GM12878 (cell line): ENCODE results near the gene MAP1LC3B. TPM values are rescaled to one million over a fixed set of nuclear protein-coding genes. Genes with fewer than 3 reads are reported as not detected.

Experiments used
- ATAC-seq: fragments of 200-7000 bp; cut with Tn5 transposase; 3 replicates; pipeline ENCODE4 v1.9.1; 2020; ENCODE audit warnings: mild to moderate bottlenecking, moderate library complexity
- Bru-seq: library from RNA; stranded (reverse); fragments of 400-500 nt; gene quantifications from one replicate; lab custom pipeline; 2021; lab: Mats Ljungman, UMichigan
- BruChase-seq, 2 experiments: library from RNA; stranded (reverse); fragments of 400-500 nt; gene quantifications; one replicate each; lab custom pipeline; 2021; lab: Mats Ljungman, UMichigan
- BruUV-seq: library from RNA; stranded (reverse); fragments of 400-500 nt; replicated peaks from 2 replicates; lab custom pipeline; 2021; lab: Mats Ljungman, UMichigan
- CTCF ChIA-PET: fragments of 300-600 bp; sonication (Branson Sonifier 250); formaldehyde crosslinking; extraction: SDS; loops from one replicate; lab custom pipeline; 2021; ENCODE audit warnings: inconsistent platforms; lab: Yijun Ruan, JAX
- POLR2A ChIA-PET: fragments of 350-600 bp; formaldehyde crosslinking; extraction: SDS; loops from one replicate; lab custom pipeline; 2021; ENCODE audit warnings: inconsistent platforms; lab: Charles Lee
- RAD21 ChIA-PET: fragments of 300-600 bp; sonication (Branson Sonifier 250); formaldehyde crosslinking; loops from one replicate; lab custom pipeline; 2023; ENCODE audit warnings: antibody characterized with exemption; ENCODE audit not compliant: unreplicated experiment; lab: Charles Lee
- SMC1A ChIA-PET: fragments of 300-600 bp; sonication (Branson Sonifier 250); formaldehyde crosslinking; loops from one replicate; lab custom pipeline; 2023; ENCODE audit not compliant: unreplicated experiment, uncharacterized antibody; lab: Charles Lee
- DNase-seq: peaks from one replicate; pipeline ENCODE4 v3.0.0-alpha.2; 2011; ENCODE audit warnings: low read depth, low spot score
- FAIRE-seq: peaks from 3 replicates; lab custom pipeline; 2011; peaks lifted over from hg19 to GRCh38; lab: Jason Lieb, UNC
- H2AFZ ChIP-seq: 2 replicates; pipeline ENCODE4 v1.6.0; 2011; ENCODE audit warnings: low read depth, low read length, control low read depth; ENCODE audit not compliant: control insufficient read depth
- H3K27ac ChIP-seq: 2 replicates; pipeline ENCODE4 v1.5.1; 2011; ENCODE audit warnings: control low read depth; ENCODE audit not compliant: control insufficient read depth, insufficient read depth
- H3K27me3 ChIP-seq, 2 experiments: replicated peaks in 1 of 2; 2 replicates each; pipeline versions ENCODE4 v1.6.0 to v1.6.1; 2011; ENCODE audit warnings: low read length in 1 of 2; ENCODE audit not compliant: control insufficient read depth in 2 of 2, insufficient read depth in 2 of 2
- H3K36me3 ChIP-seq, 2 experiments: 2 replicates each; pipeline ENCODE4 v1.5.1; 2011; ENCODE audit warnings: low read length in 1 of 2; ENCODE audit not compliant: control insufficient read depth in 2 of 2, insufficient read depth in 2 of 2
- H3K4me1 ChIP-seq: 2 replicates; pipeline ENCODE4 v1.6.1; 2011; ENCODE audit warnings: mild to moderate bottlenecking, low read length, moderate library complexity, mixed read lengths; ENCODE audit not compliant: control insufficient read depth, insufficient read depth
- H3K4me2 ChIP-seq: 2 replicates; pipeline ENCODE4 v1.6.0; 2011; ENCODE audit warnings: control low read depth; ENCODE audit not compliant: control insufficient read depth, insufficient read depth
- H3K4me3 ChIP-seq: fragments of 200-600 bp; sonication (generic); 2 replicates; pipeline ENCODE4 v1.5.1; 2016
- H3K79me2 ChIP-seq: 2 replicates; pipeline ENCODE4 v1.6.0; 2011; ENCODE audit warnings: low read length; ENCODE audit not compliant: control insufficient read depth, insufficient read depth
- H3K9ac ChIP-seq: 2 replicates; pipeline ENCODE4 v1.8.0; 2011; ENCODE audit warnings: low read length, control low read depth, mixed read lengths; ENCODE audit not compliant: control insufficient read depth, insufficient read depth
- H3K9me3 ChIP-seq: replicated peaks from 3 replicates; pipeline ENCODE4 v1.5.1; 2011; ENCODE audit warnings: mild to moderate bottlenecking, low read length; ENCODE audit not compliant: control insufficient read depth, insufficient read depth
- H4K20me1 ChIP-seq: 2 replicates; pipeline ENCODE4 v1.6.0; 2011; ENCODE audit not compliant: control insufficient read depth, insufficient read depth
- ATF2 ChIP-seq: IDR thresholded peaks from 2 replicates; pipeline ENCODE4 v1.6.1; 2012; ENCODE audit warnings: low read length, inconsistent platforms
- BMI1 ChIP-seq: fragments of 450-650 bp; IDR thresholded peaks from 2 replicates; pipeline ENCODE4 v1.6.1; 2016; ENCODE audit warnings: mild to moderate bottlenecking, moderate library complexity, borderline replicate concordance
- CHD2 ChIP-seq: IDR thresholded peaks from 2 replicates; pipeline ENCODE4 v1.6.1; 2011; ENCODE audit warnings: low read depth, low read length, improper control_type of control experiment, borderline replicate concordance
- EP300 ChIP-seq, 2 experiments: fragments of 150-350 bp in 1 of 2; IDR thresholded peaks; 2 replicates each; pipeline ENCODE4 v1.6.1; 2011 to 2012; ENCODE audit warnings: low read depth in 2 of 2, low read length in 2 of 2, borderline replicate concordance in 1 of 2, improper control_type of control experiment in 1 of 2, inconsistent platforms in 1 of 2; ENCODE audit not compliant: control insufficient read depth in 1 of 2
- HDAC6 ChIP-seq: fragments of 200-600 bp; sonication (generic); IDR thresholded peaks from one replicate; pipeline ENCODE4 v1.8.0; 2017; ENCODE audit warnings: antibody characterized with exemption; ENCODE audit not compliant: unreplicated experiment
- HDGF ChIP-seq: fragments of 450-650 bp; IDR thresholded peaks from 2 replicates; pipeline ENCODE4 v1.6.1; 2016; ENCODE audit warnings: antibody characterized with exemption
- HSF1 ChIP-seq: fragments of 150-350 bp; IDR thresholded peaks from 2 replicates; pipeline ENCODE4 v1.6.1; 2014; ENCODE audit warnings: mild to moderate bottlenecking, low read depth, low read length
- NFYB ChIP-seq: IDR thresholded peaks from 2 replicates; pipeline ENCODE4 v1.6.1; 2011; ENCODE audit warnings: low read depth, mild to moderate bottlenecking, low read length, improper control_type of control experiment, moderate library complexity; ENCODE audit not compliant: insufficient read depth
- NR2C2 ChIP-seq: IDR thresholded peaks from 2 replicates; pipeline ENCODE4 v1.6.1; 2011; ENCODE audit warnings: borderline replicate concordance, low read depth; ENCODE audit not compliant: control insufficient read depth, insufficient read length
- RFX5 ChIP-seq: IDR thresholded peaks from 2 replicates; pipeline ENCODE4 v1.6.1; 2011; ENCODE audit warnings: low read depth, low read length, improper control_type of control experiment
- TAF1 ChIP-seq: IDR thresholded peaks from 2 replicates; pipeline ENCODE4 v1.6.1; 2011; ENCODE audit warnings: mild to moderate bottlenecking, low read depth, low read length, borderline replicate concordance
- YBX1 ChIP-seq: fragments of 450-650 bp; IDR thresholded peaks from 2 replicates; pipeline ENCODE4 v1.6.1; 2016; ENCODE audit warnings: antibody characterized with exemption
- WGBS: methylation state at CpG from one replicate; pipeline ENCODE4 v1.1.6; 2016; ENCODE audit warnings: low lambda C conversion rate; ENCODE audit not compliant: insufficient replicate concordance, insufficient coverage; ENCODE audit errors: missing lambda C conversion rate; 5-methylcytosine and 5-hydroxymethylcytosine counted together
- in situ Hi-C: fragments of 300-500 bp; cut with MboI; formaldehyde crosslinking; loops from 9 replicates; pipeline ENCODE4 v1.14.3; 2018; ENCODE audit warnings: mixed read lengths
- intact Hi-C: fragments of 100-400 bp; cut with micrococcal nuclease; formaldehyde crosslinking; loops from one replicate; pipeline ENCODE4 v1.14.2; 2022; ENCODE audit not compliant: unreplicated experiment
- long read RNA-seq, 2 experiments: library from polyadenylated mRNA; unstranded; transcript quantifications; one replicate each; pipeline ENCODE4 v2.0.0, GENCODE V29; 2019 to 2020
- polyA minus RNA-seq, 3 experiments: library from RNA; depleted of rRNA, polyadenylated mRNA; stranded (reverse); fragments of >200 nt; gene quantifications; 2 replicates each; pipeline ENCODE4 v1.2.3, GENCODE V29; 2011
- polyA plus RNA-seq, 11 experiments: library from polyadenylated mRNA; depleted of rRNA in 4 of 11; unstranded in 6 of 11; stranded (reverse) in 5 of 11; fragments of >200 nt; fragmentation: Nextera tagmentation in 4 of 11; fragmentation: Illumina TruSeq in 1 of 11; extraction: Ambion mirVana in 4 of 11; extraction: Trizol in 1 of 11; gene quantifications; 1 replicate in 1 of 11; 2 replicates in 10 of 11; pipeline versions ENCODE4 v1.2.1 to v1.2.3, GENCODE V29; 2011 to 2016; ENCODE audit warnings: inconsistent platforms in 2 of 11, missing spikeins in 2 of 11, low read depth in 1 of 11
- total RNA-seq, 4 experiments: library from RNA; depleted of rRNA in 3 of 4; stranded (reverse); fragments of >200 nt in 3 of 4; fragmentation: Illumina TruSeq in 1 of 4; extraction: Trizol in 1 of 4; gene quantifications; 2 replicates each; pipeline versions ENCODE4 v1.2.1 to v1.2.3, GENCODE V29; 2013 to 2021

Gene MAP1LC3B
- 16.7 and 17.8 TPM in 2 replicates for total RNA-seq (2013; cell fraction: nucleolus; rRNA removed)
- total RNA-seq (2014; rRNA removed) (7.4 and 8.1 TPM in 2 replicates), total RNA-seq (2014; rRNA removed; fragmentation: Illumina TruSeq; extraction: Trizol) (6.1 and 7.2 TPM in 2 replicates), total RNA-seq (2021) (21.4 and 21.5 TPM in 2 replicates), polyA plus RNA-seq (2011; rRNA removed) (15.5 and 16.9 TPM in 2 replicates), polyA plus RNA-seq (2014; fragmentation: Illumina TruSeq; extraction: Trizol) (22.0 and 27.1 TPM in 2 replicates), polyA plus RNA-seq (2014; fragmentation: Nextera tagmentation; extraction: Ambion mirVana) (10 to 100 TPM in 1 of 2 experiments, 1 to 10 TPM in 1; 9.1 to 11.9 TPM), polyA plus RNA-seq (2014; rRNA removed) (9.4 and 10.3 TPM in 2 replicates), polyA plus RNA-seq (2016; fragmentation: Nextera tagmentation; extraction: Ambion mirVana) (10 to 100 TPM; 42.7 to 42.8 TPM), polyA minus RNA-seq (2011; rRNA and poly(A)+ RNA removed) (7.8 and 9.0 TPM in 2 replicates), Bru-seq, nascent RNA (percentile 90 among the genes with signal in this experiment), BruChase-seq, experiment 1, labeled RNA remaining after a 6-hour chase (percentile 93 among the genes with signal in this experiment), BruChase-seq, experiment 2, labeled RNA remaining after a 2-hour chase (percentile 90 among the genes with signal in this experiment)
- polyA plus RNA-seq (2011; ENCODE audit: low read depth), result 24.7 TPM
- polyA plus RNA-seq (2011; cell fraction: cytosol; rRNA removed), result 8.0 and 13.2 TPM in 2 replicates
- polyA plus RNA-seq (2011; cell fraction: nucleus; rRNA removed), result 7.3 and 8.1 TPM in 2 replicates
- polyA plus RNA-seq (2012), result 31.9 and 34.0 TPM in 2 replicates
- 4.1 and 8.4 TPM in 2 replicates for polyA minus RNA-seq (2011; cell fraction: cytosol; rRNA and poly(A)+ RNA removed)
- 4.4 and 5.6 TPM in 2 replicates for polyA minus RNA-seq (2011; cell fraction: nucleus; rRNA and poly(A)+ RNA removed)
- long read RNA-seq, experiment 1, transcript MAP1LC3B-201 (4 exons, 2,688 nt), result major isoform, 25 of 28 reads
- long read RNA-seq, experiment 1, partial matches to known transcripts, result 3 of 28 reads
- long read RNA-seq, experiment 1, other reads (novel, unspliced or antisense), result 0 of 28 reads
- long read RNA-seq, experiment 2, transcript MAP1LC3B-201 (4 exons, 2,688 nt), result major isoform, 162 of 178 reads
- long read RNA-seq, experiment 2, partial matches to known transcripts, result 2 of 178 reads
- long read RNA-seq, experiment 2, other reads (novel, unspliced or antisense), result 11 of 178 reads

- FAIRE-seq (no peak), DNase-seq (peak; percentile 90), ATAC-seq (peak; percentile 81)
- ChIA-PET SMC1A (interaction anchor here (0.5 to 2.3 kb wide), 3 partner anchors 10 to 16 kb away, joined by 3 to 8 read pairs (median 4); no protein-coding TSS in a partner anchor), POLR2A (interaction anchor here (0.9 to 5.5 kb wide), 3 partner anchors 9 to 75 kb away, joined by 3 to 36 read pairs (median 3); partner anchors contain the start of genes C16orf95 and FBXO31), CTCF (interaction anchor here (0.6 to 2.7 kb wide), 4 partner anchors 9 to 245 kb away, joined by 3 to 40 read pairs (median 4); partner anchors contain the start of genes C16orf95 and FBXO31), RAD21 (interaction anchor here (2.4 kb wide), 1 partner anchor 376 kb away, joined by 5 read pairs; no protein-coding TSS in a partner anchor)
- peaks cover 3% of the 10 kb centered on the region for H3K79me2 ChIP-seq
- H3K4me3 ChIP-seq, result peak within 1 kb of the TSS; percentile 77
- H4K20me1 ChIP-seq, result peaks cover 9% of the 10 kb centered on the region; the same call in 1 of the 2 replicates
- 2% methylated on average over 50 of the region's 113 CpGs for WGBS
- H3K27me3 ChIP-seq, result no peaks in the 10 kb centered on the region
- H3K4me2 ChIP-seq, result peak within 1 kb of the TSS; percentile 99
- peaks cover 16% of the 10 kb centered on the region for H3K4me1 ChIP-seq
- peak within 1 kb of the TSS; percentile 82 for H3K27ac ChIP-seq
- intact Hi-C loops, result loop anchor here (5.0 kb wide), 1 partner anchor 375 kb away; the partner anchor contains the start of gene KLHDC4
- no TSS peak for BruUV-seq
- peak within 1 kb of the TSS; percentile 61 for H2AFZ ChIP-seq
- no peaks in the 10 kb centered on the region for H3K9me3 ChIP-seq
- H3K9ac ChIP-seq, result peak within 1 kb of the TSS; percentile 85
- H3K36me3 ChIP-seq, result no peaks in the 10 kb centered on the region
- in situ Hi-C loops, result loop anchor here (10.0 kb wide), 1 partner anchor 837 kb away; the partner anchor contains the start of gene MTHFSD
- TF ChIP-seq EP300 (IDR thresholded peaks at IDR 0.05; ENCODE audit: borderline replicate concordance in 1 of 2, control insufficient read depth in 1 of 2, low read depth in 2 of 2, low read length in 2 of 2) (peak in 1 of 2 experiments; percentile 53; a peak in 1 of 4 replicates), HSF1 (no peak), CHD2 (peak; percentile 84), RFX5 (no peak; the same call in 1 of the 2 replicates), NR2C2 (no peak), TAF1 (peak; percentile 94), HDAC6 (peak; percentile 16), ATF2 (no peak), NFYB (0 out of 2 replicates have a peak, but pooled peaks have one; percentile 9), BMI1 (no peak), YBX1 (no peak), HDGF (no peak)
Observed at GRCh38 chr16:87391950-87392820, at the start of gene MAP1LC3B. MAP1LC3B (plus strand) TSS chr16:87392336; CDS start chr16:87392428, 92 bp downstream.
